ENCODE measurements around the gene RASGRF2. TPM values are rescaled to one million over a fixed set of nuclear protein-coding genes. Genes with fewer than 3 reads are reported as not detected.

The RASGRF2 gene
- total and polyA plus RNA-seq, 9 of the 15 experiments (the other 6 are each of a cell fraction or from before 2014, with no cell fraction given) = 0.01 to 0.22 (median 0.08) TPM; not detected in 2

DNA sequence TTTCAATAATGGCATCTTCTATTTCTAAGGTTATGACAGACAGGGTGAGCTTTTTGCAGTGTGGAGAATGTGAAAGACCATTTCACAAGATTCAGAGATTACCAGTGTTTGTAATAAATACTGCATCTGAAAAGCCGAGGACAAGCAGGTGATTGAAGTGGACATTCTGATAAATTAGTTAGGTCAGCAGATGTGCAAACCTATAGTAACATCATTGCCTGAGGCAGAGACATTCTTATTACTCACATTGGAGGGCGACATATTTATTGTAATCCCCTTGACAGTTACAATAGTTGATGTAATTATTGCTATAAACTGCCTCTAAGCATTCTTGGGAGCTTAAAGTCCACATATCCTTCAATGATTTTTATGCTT, 3.3 kb downstream of the RASGRF2 start:
- in situ Hi-C loops (cut with MboI) = no loop called here
- no peak overlapping the region for H3K9ac ChIP-seq (ENCODE audit: insufficient read depth in 1 of 2, low read depth in 2 of 2, low read length in 2 of 2)
- CTCF ChIA-PET (ENCODE audit: low intra/inter-chr PET ratio) = no interaction called here
- no peak for TF ChIP-seq ZNF668 (CRISPR knock-in tag; IDR thresholded peaks at IDR 0.05)
- no peak for TF ChIP-seq RBM34 (IDR thresholded peaks at IDR 0.05; ENCODE audit: borderline replicate concordance, insufficient read depth, low read length)
- TF ChIP-seq, protein P1, sequence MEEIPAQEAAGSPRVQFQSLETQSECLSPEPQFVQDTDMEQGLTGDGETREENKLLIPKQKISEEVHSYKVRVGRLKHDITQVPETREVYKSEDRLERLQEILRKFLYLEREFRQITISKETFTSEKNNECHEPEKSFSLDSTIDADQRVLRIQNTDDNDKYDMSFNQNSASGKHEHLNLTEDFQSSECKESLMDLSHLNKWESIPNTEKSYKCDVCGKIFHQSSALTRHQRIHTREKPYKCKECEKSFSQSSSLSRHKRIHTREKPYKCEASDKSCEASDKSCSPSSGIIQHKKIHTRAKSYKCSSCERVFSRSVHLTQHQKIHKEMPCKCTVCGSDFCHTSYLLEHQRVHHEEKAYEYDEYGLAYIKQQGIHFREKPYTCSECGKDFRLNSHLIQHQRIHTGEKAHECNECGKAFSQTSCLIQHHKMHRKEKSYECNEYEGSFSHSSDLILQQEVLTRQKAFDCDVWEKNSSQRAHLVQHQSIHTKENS (CRISPR knock-in tag; IDR thresholded peaks at IDR 0.05) = no peak
- no peak for TF ChIP-seq SLC30A9 (CRISPR knock-in tag; IDR thresholded peaks at IDR 0.05)
- TF ChIP-seq ZNF431 (CRISPR knock-in tag; IDR thresholded peaks at IDR 0.05) = no peak
- TF ChIP-seq, protein P2, sequence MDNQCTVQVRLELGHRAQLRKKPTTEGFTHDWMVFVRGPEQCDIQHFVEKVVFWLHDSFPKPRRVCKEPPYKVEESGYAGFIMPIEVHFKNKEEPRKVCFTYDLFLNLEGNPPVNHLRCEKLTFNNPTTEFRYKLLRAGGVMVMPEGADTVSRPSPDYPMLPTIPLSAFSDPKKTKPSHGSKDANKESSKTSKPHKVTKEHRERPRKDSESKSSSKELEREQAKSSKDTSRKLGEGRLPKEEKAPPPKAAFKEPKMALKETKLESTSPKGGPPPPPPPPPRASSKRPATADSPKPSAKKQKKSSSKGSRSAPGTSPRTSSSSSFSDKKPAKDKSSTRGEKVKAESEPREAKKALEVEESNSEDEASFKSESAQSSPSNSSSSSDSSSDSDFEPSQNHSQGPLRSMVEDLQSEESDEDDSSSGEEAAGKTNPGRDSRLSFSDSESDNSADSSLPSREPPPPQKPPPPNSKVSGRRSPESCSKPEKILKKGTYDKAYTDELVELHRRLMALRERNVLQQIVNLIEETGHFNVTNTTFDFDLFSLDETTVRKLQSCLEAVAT (IDR thresholded peaks at IDR 0.05) = no peak
- no peak for TF ChIP-seq SRSF7 (optimal IDR thresholded peaks at IDR 0.05; ENCODE audit: low read depth, low read length)
- TF ChIP-seq, protein P3, sequence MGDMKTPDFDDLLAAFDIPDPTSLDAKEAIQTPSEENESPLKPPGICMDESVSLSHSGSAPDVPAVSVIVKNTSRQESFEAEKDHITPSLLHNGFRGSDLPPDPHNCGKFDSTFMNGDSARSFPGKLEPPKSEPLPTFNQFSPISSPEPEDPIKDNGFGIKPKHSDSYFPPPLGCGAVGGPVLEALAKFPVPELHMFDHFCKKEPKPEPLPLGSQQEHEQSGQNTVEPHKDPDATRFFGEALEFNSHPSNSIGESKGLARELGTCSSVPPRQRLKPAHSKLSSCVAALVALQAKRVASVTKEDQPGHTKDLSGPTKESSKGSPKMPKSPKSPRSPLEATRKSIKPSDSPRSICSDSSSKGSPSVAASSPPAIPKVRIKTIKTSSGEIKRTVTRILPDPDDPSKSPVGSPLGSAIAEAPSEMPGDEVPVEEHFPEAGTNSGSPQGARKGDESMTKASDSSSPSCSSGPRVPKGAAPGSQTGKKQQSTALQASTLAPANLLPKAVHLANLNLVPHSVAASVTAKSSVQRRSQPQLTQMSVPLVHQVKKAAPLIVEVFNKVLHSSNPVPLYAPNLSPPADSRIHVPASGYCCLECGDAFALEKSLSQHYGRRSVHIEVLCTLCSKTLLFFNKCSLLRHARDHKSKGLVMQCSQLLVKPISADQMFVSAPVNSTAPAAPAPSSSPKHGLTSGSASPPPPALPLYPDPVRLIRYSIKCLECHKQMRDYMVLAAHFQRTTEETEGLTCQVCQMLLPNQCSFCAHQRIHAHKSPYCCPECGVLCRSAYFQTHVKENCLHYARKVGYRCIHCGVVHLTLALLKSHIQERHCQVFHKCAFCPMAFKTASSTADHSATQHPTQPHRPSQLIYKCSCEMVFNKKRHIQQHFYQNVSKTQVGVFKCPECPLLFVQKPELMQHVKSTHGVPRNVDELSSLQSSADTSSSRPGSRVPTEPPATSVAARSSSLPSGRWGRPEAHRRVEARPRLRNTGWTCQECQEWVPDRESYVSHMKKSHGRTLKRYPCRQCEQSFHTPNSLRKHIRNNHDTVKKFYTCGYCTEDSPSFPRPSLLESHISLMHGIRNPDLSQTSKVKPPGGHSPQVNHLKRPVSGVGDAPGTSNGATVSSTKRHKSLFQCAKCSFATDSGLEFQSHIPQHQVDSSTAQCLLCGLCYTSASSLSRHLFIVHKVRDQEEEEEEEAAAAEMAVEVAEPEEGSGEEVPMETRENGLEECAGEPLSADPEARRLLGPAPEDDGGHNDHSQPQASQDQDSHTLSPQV (IDR thresholded peaks at IDR 0.05) = no peak
- TF ChIP-seq ZNF282 (CRISPR knock-in tag; IDR thresholded peaks at IDR 0.05) = no peak
- TF ChIP-seq, protein P4, sequence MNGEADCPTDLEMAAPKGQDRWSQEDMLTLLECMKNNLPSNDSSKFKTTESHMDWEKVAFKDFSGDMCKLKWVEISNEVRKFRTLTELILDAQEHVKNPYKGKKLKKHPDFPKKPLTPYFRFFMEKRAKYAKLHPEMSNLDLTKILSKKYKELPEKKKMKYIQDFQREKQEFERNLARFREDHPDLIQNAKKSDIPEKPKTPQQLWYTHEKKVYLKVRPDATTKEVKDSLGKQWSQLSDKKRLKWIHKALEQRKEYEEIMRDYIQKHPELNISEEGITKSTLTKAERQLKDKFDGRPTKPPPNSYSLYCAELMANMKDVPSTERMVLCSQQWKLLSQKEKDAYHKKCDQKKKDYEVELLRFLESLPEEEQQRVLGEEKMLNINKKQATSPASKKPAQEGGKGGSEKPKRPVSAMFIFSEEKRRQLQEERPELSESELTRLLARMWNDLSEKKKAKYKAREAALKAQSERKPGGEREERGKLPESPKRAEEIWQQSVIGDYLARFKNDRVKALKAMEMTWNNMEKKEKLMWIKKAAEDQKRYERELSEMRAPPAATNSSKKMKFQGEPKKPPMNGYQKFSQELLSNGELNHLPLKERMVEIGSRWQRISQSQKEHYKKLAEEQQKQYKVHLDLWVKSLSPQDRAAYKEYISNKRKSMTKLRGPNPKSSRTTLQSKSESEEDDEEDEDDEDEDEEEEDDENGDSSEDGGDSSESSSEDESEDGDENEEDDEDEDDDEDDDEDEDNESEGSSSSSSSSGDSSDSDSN (IDR thresholded peaks at IDR 0.05; ENCODE audit: borderline replicate concordance in 1 of 2, low read depth in 2 of 2, low read length in 2 of 2) = no peak
- TF ChIP-seq, protein P5, sequence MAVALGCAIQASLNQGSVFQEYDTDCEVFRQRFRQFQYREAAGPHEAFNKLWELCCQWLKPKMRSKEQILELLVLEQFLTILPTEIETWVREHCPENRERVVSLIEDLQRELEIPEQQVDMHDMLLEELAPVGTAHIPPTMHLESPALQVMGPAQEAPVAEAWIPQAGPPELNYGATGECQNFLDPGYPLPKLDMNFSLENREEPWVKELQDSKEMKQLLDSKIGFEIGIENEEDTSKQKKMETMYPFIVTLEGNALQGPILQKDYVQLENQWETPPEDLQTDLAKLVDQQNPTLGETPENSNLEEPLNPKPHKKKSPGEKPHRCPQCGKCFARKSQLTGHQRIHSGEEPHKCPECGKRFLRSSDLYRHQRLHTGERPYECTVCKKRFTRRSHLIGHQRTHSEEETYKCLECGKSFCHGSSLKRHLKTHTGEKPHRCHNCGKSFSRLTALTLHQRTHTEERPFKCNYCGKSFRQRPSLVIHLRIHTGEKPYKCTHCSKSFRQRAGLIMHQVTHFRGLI (CRISPR knock-in tag; IDR thresholded peaks at IDR 0.05) = no peak
- TF ChIP-seq KHSRP (IDR thresholded peaks at IDR 0.05) = no peak

More for the DNA sequence above, 3.3 kb downstream of the RASGRF2 start:
- no peak overlapping the region for H2AFZ ChIP-seq (ENCODE audit: low read depth, low read length)
- H3K27ac ChIP-seq (ENCODE audit: extremely low read depth, low read depth, low read length) = no peak overlapping the region
- POLR2A ChIA-PET = interaction anchor here (1.0 kb wide), 1 partner anchor 14 kb away, joined by 3 read pairs; no protein-coding TSS in a partner anchor
- no peaks in the 10 kb centered on the region for H3K9me3 ChIP-seq (replicated peaks; ENCODE audit: control insufficient read depth, insufficient read depth, low read depth, low read length)
- no peak overlapping the region for H3K4me2 ChIP-seq (ENCODE audit: insufficient read depth, low read length)
- no TSS peak for BruUV-seq (replicated peaks)
- no peaks in the 10 kb centered on the region for H4K20me1 ChIP-seq (replicated peaks; ENCODE audit: control insufficient read depth, insufficient read depth, low read length)
- no peaks in the 10 kb centered on the region for H3K36me3 ChIP-seq (ENCODE audit: control insufficient read depth, insufficient read depth, low read length)
- 0% methylated on average over 2 of the region's 2 CpGs for WGBS (ENCODE audit: insufficient coverage, low coverage, missing lambda C conversion rate)
- peaks cover 12 to 15% of the 10 kb centered on the region in 2 experiments; a peak in 4 of 5 replicates for H3K27me3 ChIP-seq (ENCODE audit: control insufficient read depth in 2 of 2, insufficient read depth in 2 of 2, low read length in 2 of 2)
- intact Hi-C loops (cut with micrococcal nuclease) = no loop called here
- H3K4me3 ChIP-seq = no peak overlapping the region
- no peak for ATAC-seq
- no peaks in the 10 kb centered on the region for H3K4me1 ChIP-seq (replicated peaks in 1 of 2; ENCODE audit: control insufficient read depth in 2 of 2, insufficient read depth in 2 of 2, low read length in 2 of 2)
- no peak for FAIRE-seq
- H3K9me1 ChIP-seq (ENCODE audit: control insufficient read depth, insufficient read depth, low read length) = no peaks in the 10 kb centered on the region
- no peaks in the 10 kb centered on the region for H3K79me2 ChIP-seq (ENCODE audit: control insufficient read depth, insufficient read depth, low read length)
- no peak for DNase-seq (ENCODE audit: extremely low read depth in 1 of 4, low spot score in 3 of 4)

All from K562 (cell line).